ENCODE measurements around the gene TMEM94. TPM values are rescaled to one million over a fixed set of nuclear protein-coding genes. Genes with fewer than 3 reads are reported as not detected.

Gene TMEM94
- total and polyA plus RNA-seq, 2 of the 8 experiments (the other 6 are each of a cell fraction or from before 2014, with no cell fraction given): 54.8 to 69.9 TPM

DNA sequence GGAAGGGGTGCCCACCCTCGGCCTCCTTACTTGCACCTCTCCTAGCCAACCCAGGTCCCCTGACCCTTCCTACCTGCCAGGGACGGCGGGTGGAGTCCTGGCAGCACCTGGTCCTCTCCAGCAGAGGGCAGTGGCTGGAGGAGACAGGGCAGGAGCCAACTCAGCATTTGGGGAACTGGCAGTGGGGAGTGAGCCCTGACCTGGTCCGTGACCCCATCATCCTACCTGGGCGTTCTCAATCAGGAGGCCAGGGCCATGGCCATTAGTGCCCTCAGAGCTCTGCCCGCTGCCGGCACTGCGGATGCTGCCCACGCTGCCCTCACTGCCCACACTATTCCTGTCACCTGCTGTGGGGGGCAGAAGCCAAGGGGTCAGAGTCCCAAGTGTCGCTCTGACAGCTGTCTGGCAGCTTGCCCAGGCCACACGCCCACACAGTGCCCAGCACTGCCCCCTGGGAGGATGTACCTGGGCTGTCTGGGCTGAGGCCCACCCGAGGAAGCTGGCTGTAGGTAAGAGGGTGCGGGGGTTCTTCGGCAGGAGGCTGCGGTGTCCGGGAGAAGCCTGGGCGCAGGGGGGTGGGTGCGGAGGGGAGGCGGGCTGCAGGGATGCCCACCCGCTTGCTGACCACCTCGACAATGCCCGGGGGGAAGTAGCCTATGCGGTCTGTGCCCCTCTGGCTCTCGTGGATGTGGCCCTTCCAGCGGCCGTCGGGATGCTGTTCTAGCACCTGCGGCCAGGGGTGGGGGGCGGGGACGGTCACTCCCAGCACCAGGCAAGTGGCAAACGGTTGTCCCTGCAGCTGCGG lies 48.1 kb downstream of the TMEM94 start:
- ChIA-PET CTCF (ENCODE audit: partially characterized antibody) (interaction anchor here (0.7 to 8.2 kb wide), 28 partner anchors 9 to 1024 kb away, joined by 3 to 67 read pairs (median 6); partner anchors contain the start of genes TMEM94 and TSEN54), POLR2A (ENCODE audit: partially characterized antibody) (interaction anchor here (0.5 to 2.1 kb wide), 8 partner anchors 8 to 92 kb away, joined by 3 to 8 read pairs (median 4); partner anchors contain the start of gene TSEN54)
- H3K4ac ChIP-seq (replicated peaks; ENCODE audit: insufficient read length, low read depth, low read length): no peak overlapping the region
- DNase-seq (ENCODE audit: low read depth in 1 of 2, low spot score in 2 of 2) (peak in 1 of 2 experiments; percentile 78), FAIRE-seq (no peak)
- no peak overlapping the region for H3K27ac ChIP-seq (ENCODE audit: low read depth, low read length)
- H3K36me3 ChIP-seq (ENCODE audit: control insufficient read depth in 2 of 4, insufficient read depth in 4 of 4, low read length in 3 of 4): peaks cover 2 to 14% (median 10%) of the 10 kb centered on the region in 4 experiments; a peak in 6 of 8 replicates
- H2BK12ac ChIP-seq (ENCODE audit: low read depth, low read length): no peak overlapping the region
- no peak overlapping the region; the same call in 1 of the 2 replicates for H4K8ac ChIP-seq (ENCODE audit: extremely low read depth, insufficient read depth, low read length)
- no peak overlapping the region for H3K23ac ChIP-seq (ENCODE audit: insufficient read length)
- peaks cover 2 to 17% of the 10 kb centered on the region in 2 experiments for H4K20me1 ChIP-seq (replicated peaks in 1 of 2; ENCODE audit: control insufficient read depth in 1 of 2, insufficient read depth in 2 of 2, low read length in 2 of 2)
- H3K79me2 ChIP-seq (ENCODE audit: control insufficient read depth in 1 of 2, insufficient read depth in 2 of 2, low read length in 2 of 2): no peaks in the 10 kb centered on the region
- no peak overlapping the region for H3K18ac ChIP-seq (ENCODE audit: extremely low read depth, low read length)
- H3K56ac ChIP-seq (replicated peaks; ENCODE audit: insufficient read length, low read depth, low read length): no peak overlapping the region
- H2BK5ac ChIP-seq (ENCODE audit: low read depth, low read length): no peak overlapping the region
- no peak overlapping the region for H2BK15ac ChIP-seq (ENCODE audit: low read length)
- H3K9me3 ChIP-seq (ENCODE audit: insufficient read depth in 2 of 2, low read depth in 1 of 2, low read length in 1 of 2): no peaks in the 10 kb centered on the region
- H3K79me1 ChIP-seq (ENCODE audit: low read depth, low read length): no peaks in the 10 kb centered on the region
- H3K4me2 ChIP-seq (ENCODE audit: insufficient read depth in 1 of 2, low read depth in 2 of 2, low read length in 2 of 2): no peak overlapping the region
- H3K27me3 ChIP-seq (replicated peaks in 1 of 4; ENCODE audit: control insufficient read depth in 3 of 4, extremely low read depth in 1 of 4, insufficient read depth in 3 of 4, low read length in 3 of 4): no peaks in the 10 kb centered on the region
- no peaks in the 10 kb centered on the region for H3K23me2 ChIP-seq (ENCODE audit: low read depth, low read length)
- no peak overlapping the region for H3K9ac ChIP-seq (replicated peaks in 1 of 4; ENCODE audit: extremely low read depth in 1 of 4, low read depth in 3 of 4, low read length in 3 of 4)
- no peak overlapping the region for H2BK20ac ChIP-seq (ENCODE audit: low read length)
- H2BK120ac ChIP-seq (replicated peaks; ENCODE audit: low read depth, low read length): no peak overlapping the region
- H3K14ac ChIP-seq (ENCODE audit: insufficient read length): no peak overlapping the region
- H4K5ac ChIP-seq (ENCODE audit: insufficient read length, low read depth, low read length): no peak overlapping the region
- H2AK5ac ChIP-seq (ENCODE audit: low read depth, low read length): no peak overlapping the region
- 87% methylated on average over 17 of the region's 32 CpGs; no CpG with 5 or more reads in 1 of the 2 experiments for WGBS, 2 experiments (ENCODE audit: extremely low coverage in 1 of 2, insufficient coverage in 1 of 2, insufficient read length in 1 of 2, insufficient replicate concordance in 2 of 2, low coverage in 1 of 2, low lambda C conversion rate in 2 of 2, missing lambda C conversion rate in 1 of 2)
- no peak overlapping the region for H4K91ac ChIP-seq (replicated peaks; ENCODE audit: insufficient read length, low read length)
- no peak overlapping the region for H2AFZ ChIP-seq (ENCODE audit: low read length)
- H3K4me1 ChIP-seq (replicated peaks in 1 of 4; ENCODE audit: control insufficient read depth in 3 of 4, insufficient read depth in 4 of 4, low read length in 3 of 4): peaks cover 0 to 2% (median 0%) of the 10 kb centered on the region in 4 experiments; a peak in 1 of 7 replicates
- no peak overlapping the region for H3K4me3 ChIP-seq (ENCODE audit: extremely low read depth in 1 of 4, insufficient read depth in 2 of 4, low read depth in 3 of 4, low read length in 4 of 4)
- TF ChIP-seq CEBPB (IDR thresholded peaks at IDR 0.05; ENCODE audit: low read depth, low read length) (no peak), RAD21 (IDR thresholded peaks at IDR 0.05 in 1 of 2, conservative IDR thresholded peaks at IDR 0.05 in 1 of 2; ENCODE audit: low read depth in 2 of 2, low read length in 2 of 2) (peak; percentile 54 to 72), CBX8 (IDR thresholded peaks at IDR 0.05; ENCODE audit: borderline replicate concordance, low read depth, low read length) (no peak), PHF8 (conservative IDR thresholded peaks at IDR 0.05; ENCODE audit: low read depth, low read length) (no peak), POU5F1 (IDR thresholded peaks at IDR 0.05; ENCODE audit: low read depth, low read length) (no peak), TAF7 (optimal IDR thresholded peaks at IDR 0.05; ENCODE audit: borderline replicate concordance, low read depth, low read length) (no peak), FOSL1 (IDR thresholded peaks at IDR 0.05; ENCODE audit: insufficient read depth, low read depth, low read length) (no peak), EGR1 (IDR thresholded peaks at IDR 0.05; ENCODE audit: borderline replicate concordance, low read depth, low read length) (no peak), MAFK (IDR thresholded peaks at IDR 0.05; ENCODE audit: low read depth, low read length) (peak; percentile 80; the same call in 1 of the 2 replicates), CHD2 (IDR thresholded peaks at IDR 0.05; ENCODE audit: low read length) (no peak), NRF1 (IDR thresholded peaks at IDR 0.05; ENCODE audit: low read depth, low read length) (no peak), KDM5A (IDR thresholded peaks at IDR 0.05; ENCODE audit: low read length) (no peak)

Data from H1 (cell line).